ENCODE results near the gene MICAL2. TPM values are rescaled to one million over a fixed set of nuclear protein-coding genes. Genes with fewer than 3 reads are reported as not detected.

Gene MICAL2
- total RNA-seq, 2 donors from 2014 or later = 1.5 to 1.9 TPM

DNA sequence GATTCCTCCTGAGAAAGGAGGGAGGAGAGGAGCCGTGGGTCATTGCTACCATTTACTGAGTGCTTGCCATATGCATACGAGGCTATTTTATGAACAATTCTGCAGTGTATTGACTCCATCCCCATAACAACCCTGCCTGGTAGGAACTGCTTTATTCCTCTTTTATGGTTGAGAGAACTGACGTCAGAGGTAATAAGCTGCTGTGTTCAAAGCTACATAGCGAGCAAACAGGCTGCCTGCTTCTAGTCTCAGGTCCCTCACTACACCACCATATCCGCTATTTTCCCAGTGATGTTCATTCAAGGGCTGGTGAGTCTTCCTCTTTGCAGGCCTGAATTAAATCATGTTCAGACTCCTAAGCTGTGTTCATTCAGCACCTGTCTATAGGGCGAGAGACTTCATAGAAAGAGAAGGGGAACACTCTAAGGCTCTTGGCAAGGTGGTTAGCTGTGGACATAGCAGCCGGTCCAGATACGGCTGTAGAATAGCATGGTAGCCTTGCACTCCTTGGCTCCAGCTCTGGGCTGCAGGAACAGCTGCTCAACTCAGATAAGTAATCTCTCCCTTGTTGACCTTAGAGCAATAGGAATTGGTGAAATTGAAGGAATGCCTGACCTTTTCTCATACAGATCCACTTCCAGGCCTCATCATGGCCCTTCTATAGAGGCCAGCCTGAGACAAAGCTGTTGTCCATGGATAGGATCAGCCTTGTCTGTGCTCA is 82.6 kb downstream of the MICAL2 start:
- Mint-ChIP-seq H3K27ac (no peak overlapping the region), H3K36me3 (ENCODE audit: low read depth) (no peaks in the 10 kb centered on the region), H3K27me3 (ENCODE audit: insufficient read depth) (no peaks in the 10 kb centered on the region), H3K4me3 (no peak overlapping the region), H3K9me3 (no peaks in the 10 kb centered on the region), H3K4me1 (peaks cover 21% of the 10 kb centered on the region)
- TF ChIP-seq, protein P1, sequence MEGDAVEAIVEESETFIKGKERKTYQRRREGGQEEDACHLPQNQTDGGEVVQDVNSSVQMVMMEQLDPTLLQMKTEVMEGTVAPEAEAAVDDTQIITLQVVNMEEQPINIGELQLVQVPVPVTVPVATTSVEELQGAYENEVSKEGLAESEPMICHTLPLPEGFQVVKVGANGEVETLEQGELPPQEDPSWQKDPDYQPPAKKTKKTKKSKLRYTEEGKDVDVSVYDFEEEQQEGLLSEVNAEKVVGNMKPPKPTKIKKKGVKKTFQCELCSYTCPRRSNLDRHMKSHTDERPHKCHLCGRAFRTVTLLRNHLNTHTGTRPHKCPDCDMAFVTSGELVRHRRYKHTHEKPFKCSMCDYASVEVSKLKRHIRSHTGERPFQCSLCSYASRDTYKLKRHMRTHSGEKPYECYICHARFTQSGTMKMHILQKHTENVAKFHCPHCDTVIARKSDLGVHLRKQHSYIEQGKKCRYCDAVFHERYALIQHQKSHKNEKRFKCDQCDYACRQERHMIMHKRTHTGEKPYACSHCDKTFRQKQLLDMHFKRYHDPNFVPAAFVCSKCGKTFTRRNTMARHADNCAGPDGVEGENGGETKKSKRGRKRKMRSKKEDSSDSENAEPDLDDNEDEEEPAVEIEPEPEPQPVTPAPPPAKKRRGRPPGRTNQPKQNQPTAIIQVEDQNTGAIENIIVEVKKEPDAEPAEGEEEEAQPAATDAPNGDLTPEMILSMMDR (conservative IDR thresholded peaks at IDR 0.05) = no peak
- H3K9me3 ChIP-seq (ENCODE audit: control insufficient read depth, low read length) = no peaks in the 10 kb centered on the region
- no peak overlapping the region for H3K27ac ChIP-seq (ENCODE audit: low read depth, low read length)
- H3K4me1 ChIP-seq (ENCODE audit: control insufficient read depth, insufficient read depth, low read length) = peaks cover 15% of the 10 kb centered on the region
- no peaks in the 10 kb centered on the region for H3K36me3 ChIP-seq (ENCODE audit: control insufficient read depth, insufficient read depth, low read length)
- H3K4me3 ChIP-seq (ENCODE audit: low read length) = no peak overlapping the region
- DNase-seq = no peak
- H3K27me3 ChIP-seq (ENCODE audit: control insufficient read depth, insufficient read depth, low read length, poor library complexity, severe bottlenecking) = no peaks in the 10 kb centered on the region
- H3K9ac ChIP-seq (ENCODE audit: extremely low read depth, low read length, poor library complexity, severe bottlenecking) = no peak overlapping the region
- WGBS, 2 experiments (ENCODE audit: insufficient coverage in 1 of 2, insufficient read length in 1 of 2) = 93% methylated on average over 5 to 8 of the region's 8 CpGs

DNA sequence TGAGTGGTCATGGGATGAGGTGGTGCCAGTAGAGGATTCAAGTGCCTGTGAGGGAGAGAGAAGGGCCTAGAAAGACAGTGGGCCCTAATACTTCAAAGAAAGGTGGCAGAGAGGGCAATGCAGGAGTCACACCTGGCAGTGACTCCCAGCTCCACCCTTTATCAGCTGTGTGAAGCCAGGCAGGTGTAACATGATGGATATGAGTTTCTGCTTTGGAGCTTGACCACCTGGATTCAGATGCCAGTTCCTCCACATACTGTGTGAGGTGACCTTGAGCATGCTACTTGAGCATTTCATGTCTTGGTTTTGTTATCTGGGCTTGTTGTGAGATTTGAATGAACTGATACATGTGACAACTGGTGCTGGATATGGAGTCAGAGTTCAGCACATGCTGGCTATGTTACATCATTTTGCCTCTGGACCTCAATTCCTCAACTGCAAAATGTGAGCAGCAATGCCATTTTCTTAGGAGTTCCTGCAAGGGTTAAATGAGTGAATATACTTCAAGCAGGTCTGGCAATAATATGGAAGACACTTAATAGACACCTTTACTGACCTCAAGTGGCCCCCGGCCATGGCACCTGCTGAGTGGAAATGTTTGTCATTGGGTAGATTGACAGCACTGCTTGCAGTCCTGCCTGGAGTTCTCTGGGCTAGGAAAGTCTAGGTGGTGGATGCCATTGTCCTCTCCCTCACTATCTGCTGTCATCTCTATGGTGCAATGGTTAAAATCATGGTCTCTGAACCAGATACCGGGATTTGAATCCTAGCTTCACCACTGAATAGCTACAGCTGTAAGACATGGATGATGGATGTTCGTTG is 83.3 kb downstream of the MICAL2 start:
- TF ChIP-seq, protein P1 (conservative IDR thresholded peaks at IDR 0.05) = no peak
- Histone ChIP-seq H3K9me3 (ENCODE audit: control insufficient read depth, low read length) (no peaks in the 10 kb centered on the region), H3K27ac (ENCODE audit: low read depth, low read length) (no peak overlapping the region), H3K4me3 (ENCODE audit: low read length) (no peak overlapping the region), H3K36me3 (ENCODE audit: control insufficient read depth, insufficient read depth, low read length) (no peaks in the 10 kb centered on the region), H3K9ac (ENCODE audit: extremely low read depth, low read length, poor library complexity, severe bottlenecking) (no peak overlapping the region), H3K4me1 (ENCODE audit: control insufficient read depth, insufficient read depth, low read length) (peaks cover 22% of the 10 kb centered on the region), H3K27me3 (ENCODE audit: control insufficient read depth, insufficient read depth, low read length, poor library complexity, severe bottlenecking) (no peaks in the 10 kb centered on the region)
- no peaks in the 10 kb centered on the region for H3K36me3 Mint-ChIP-seq (ENCODE audit: low read depth)
- H3K27me3 Mint-ChIP-seq (ENCODE audit: insufficient read depth) = no peaks in the 10 kb centered on the region
- no peak overlapping the region for H3K4me3 Mint-ChIP-seq
- H3K27ac Mint-ChIP-seq = no peak overlapping the region
- WGBS, 2 experiments (ENCODE audit: insufficient coverage in 1 of 2, insufficient read length in 1 of 2) = 92 to 93% methylated on average over 2 to 3 of the region's 3 CpGs
- no peaks in the 10 kb centered on the region for H3K9me3 Mint-ChIP-seq
- no peak for DNase-seq
- peaks cover 21% of the 10 kb centered on the region for H3K4me1 Mint-ChIP-seq

DNA sequence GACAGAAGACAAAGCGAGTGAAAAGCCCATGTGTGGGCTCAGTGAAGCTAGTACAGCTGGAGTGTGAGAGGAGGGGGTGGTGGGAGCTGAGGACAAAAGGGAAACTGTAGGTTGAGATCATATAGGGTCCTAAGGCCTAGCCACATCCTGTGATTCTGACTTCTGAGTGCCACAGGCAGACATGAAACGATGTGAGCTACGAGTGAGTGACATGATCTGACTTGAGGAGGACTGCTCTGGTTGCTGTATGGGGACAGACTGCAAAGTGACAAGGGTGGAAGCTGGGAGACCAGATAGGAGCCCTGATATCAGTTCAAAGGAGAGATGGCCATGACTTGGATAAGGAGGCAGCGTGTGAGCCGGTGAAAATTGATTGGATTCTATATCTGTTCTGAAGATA is 85.4 kb downstream of the MICAL2 start:
- 81 to 91% methylated on average over 4 to 5 of the region's 5 CpGs for WGBS, 2 experiments (ENCODE audit: insufficient coverage in 1 of 2, insufficient read length in 1 of 2)
- Histone ChIP-seq H3K9ac (ENCODE audit: extremely low read depth, low read length, poor library complexity, severe bottlenecking) (no peak overlapping the region), H3K4me1 (ENCODE audit: control insufficient read depth, insufficient read depth, low read length) (peaks cover 33% of the 10 kb centered on the region), H3K9me3 (ENCODE audit: control insufficient read depth, low read length) (no peaks in the 10 kb centered on the region), H3K27me3 (ENCODE audit: control insufficient read depth, insufficient read depth, low read length, poor library complexity, severe bottlenecking) (no peaks in the 10 kb centered on the region), H3K4me3 (ENCODE audit: low read length) (no peak overlapping the region), H3K36me3 (ENCODE audit: control insufficient read depth, insufficient read depth, low read length) (no peaks in the 10 kb centered on the region), H3K27ac (ENCODE audit: low read depth, low read length) (no peak overlapping the region)
- Mint-ChIP-seq H3K4me1 (peaks cover 40% of the 10 kb centered on the region), H3K36me3 (ENCODE audit: low read depth) (no peaks in the 10 kb centered on the region), H3K4me3 (no peak overlapping the region), H3K27me3 (ENCODE audit: insufficient read depth) (no peaks in the 10 kb centered on the region), H3K27ac (peak overlapping the region; percentile 1), H3K9me3 (no peaks in the 10 kb centered on the region)
- DNase-seq = no peak
- TF ChIP-seq, protein P1 (conservative IDR thresholded peaks at IDR 0.05) = no peak
